DND-41 (cell line): ENCODE measurements around the gene METAP1D.

Experiments used
- EZH2 ChIP-seq: IDR thresholded peaks from 3 replicates; pipeline ENCODE4 v1.6.1; 2012; ENCODE audit warnings: borderline replicate concordance, low read depth, mild to moderate bottlenecking, moderate library complexity, low read length, inconsistent platforms; ENCODE audit not compliant: severe bottlenecking
- TF ChIP-seq, protein P1 (sequence below): IDR thresholded peaks from 2 replicates; pipeline ENCODE4 v1.5.1; 2012; ENCODE audit warnings: borderline replicate concordance, low read length, moderate library complexity, mild to moderate bottlenecking; ENCODE audit not compliant: poor library complexity, severe bottlenecking; ENCODE audit errors: extremely low read depth

DNA sequence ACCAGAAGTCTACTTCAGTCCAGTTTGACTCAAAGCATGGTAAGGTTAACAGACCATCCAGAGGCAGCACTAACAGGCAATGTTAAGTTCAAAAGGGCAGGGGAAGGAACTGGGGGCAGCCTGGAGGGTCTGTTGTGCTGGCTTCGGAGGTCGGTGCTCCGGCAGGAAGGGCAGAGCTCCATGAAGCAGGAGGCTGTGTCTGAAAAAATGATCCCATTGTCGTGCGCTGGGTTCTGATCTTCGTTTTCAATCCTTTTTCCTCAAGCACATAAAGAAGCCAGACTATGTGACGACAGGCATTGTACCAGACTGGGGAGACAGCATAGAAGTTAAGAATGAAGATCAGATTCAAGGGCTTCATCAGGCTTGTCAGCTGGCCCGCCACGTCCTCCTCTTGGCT, 63.7 kb downstream of the METAP1D start:
- TF ChIP-seq, protein P1, sequence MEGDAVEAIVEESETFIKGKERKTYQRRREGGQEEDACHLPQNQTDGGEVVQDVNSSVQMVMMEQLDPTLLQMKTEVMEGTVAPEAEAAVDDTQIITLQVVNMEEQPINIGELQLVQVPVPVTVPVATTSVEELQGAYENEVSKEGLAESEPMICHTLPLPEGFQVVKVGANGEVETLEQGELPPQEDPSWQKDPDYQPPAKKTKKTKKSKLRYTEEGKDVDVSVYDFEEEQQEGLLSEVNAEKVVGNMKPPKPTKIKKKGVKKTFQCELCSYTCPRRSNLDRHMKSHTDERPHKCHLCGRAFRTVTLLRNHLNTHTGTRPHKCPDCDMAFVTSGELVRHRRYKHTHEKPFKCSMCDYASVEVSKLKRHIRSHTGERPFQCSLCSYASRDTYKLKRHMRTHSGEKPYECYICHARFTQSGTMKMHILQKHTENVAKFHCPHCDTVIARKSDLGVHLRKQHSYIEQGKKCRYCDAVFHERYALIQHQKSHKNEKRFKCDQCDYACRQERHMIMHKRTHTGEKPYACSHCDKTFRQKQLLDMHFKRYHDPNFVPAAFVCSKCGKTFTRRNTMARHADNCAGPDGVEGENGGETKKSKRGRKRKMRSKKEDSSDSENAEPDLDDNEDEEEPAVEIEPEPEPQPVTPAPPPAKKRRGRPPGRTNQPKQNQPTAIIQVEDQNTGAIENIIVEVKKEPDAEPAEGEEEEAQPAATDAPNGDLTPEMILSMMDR = no peak
- no peak for TF ChIP-seq EZH2
